Measurements from ENCODE around the gene SLC28A1.

DNA sequence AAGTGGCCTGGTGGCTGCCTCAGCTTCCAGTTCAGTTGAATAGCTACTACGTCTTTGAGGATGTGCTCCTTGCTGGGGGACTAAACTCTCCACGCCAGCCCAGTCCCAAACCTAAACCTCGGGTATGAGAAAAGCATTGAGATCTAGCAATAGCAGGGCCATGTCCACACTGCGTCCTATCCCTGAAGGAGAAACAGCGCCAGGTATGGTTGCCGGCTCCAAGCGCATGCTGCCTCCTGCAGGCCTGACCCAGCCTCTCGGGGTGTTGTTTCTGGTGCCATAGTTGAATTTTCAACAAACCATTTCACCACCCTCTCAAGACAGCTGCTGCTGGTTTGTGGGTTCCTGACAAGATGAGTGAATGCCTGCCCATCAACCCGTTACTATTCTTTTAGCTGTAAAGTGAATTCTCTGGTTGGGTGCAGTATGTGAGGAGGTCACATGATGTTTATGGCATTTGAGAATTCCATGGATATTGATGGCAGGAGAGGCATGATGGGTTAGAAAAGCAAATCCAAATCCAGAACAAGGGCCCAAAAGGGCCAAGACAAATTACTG is 13.0 kb upstream of the SLC28A1 start:
- TF ChIP-seq FOS (IDR thresholded peaks at IDR 0.05; ENCODE audit: low read depth, low read length) (no peak), POLR2A (IDR thresholded peaks at IDR 0.05; ENCODE audit: low read depth, low read length) (no peak), MAZ (IDR thresholded peaks at IDR 0.05; ENCODE audit: borderline replicate concordance, low read depth, low read length) (no peak), RFX5 (IDR thresholded peaks at IDR 0.05; ENCODE audit: low read depth, low read length) (no peak), SMC3 (IDR thresholded peaks at IDR 0.05; ENCODE audit: low read depth, low read length) (no peak), RAD21 (IDR thresholded peaks at IDR 0.05; ENCODE audit: low read length) (no peak), NFE2L2 (IDR thresholded peaks at IDR 0.05; ENCODE audit: low read depth, low read length) (no peak)
- TF ChIP-seq, protein P1, sequence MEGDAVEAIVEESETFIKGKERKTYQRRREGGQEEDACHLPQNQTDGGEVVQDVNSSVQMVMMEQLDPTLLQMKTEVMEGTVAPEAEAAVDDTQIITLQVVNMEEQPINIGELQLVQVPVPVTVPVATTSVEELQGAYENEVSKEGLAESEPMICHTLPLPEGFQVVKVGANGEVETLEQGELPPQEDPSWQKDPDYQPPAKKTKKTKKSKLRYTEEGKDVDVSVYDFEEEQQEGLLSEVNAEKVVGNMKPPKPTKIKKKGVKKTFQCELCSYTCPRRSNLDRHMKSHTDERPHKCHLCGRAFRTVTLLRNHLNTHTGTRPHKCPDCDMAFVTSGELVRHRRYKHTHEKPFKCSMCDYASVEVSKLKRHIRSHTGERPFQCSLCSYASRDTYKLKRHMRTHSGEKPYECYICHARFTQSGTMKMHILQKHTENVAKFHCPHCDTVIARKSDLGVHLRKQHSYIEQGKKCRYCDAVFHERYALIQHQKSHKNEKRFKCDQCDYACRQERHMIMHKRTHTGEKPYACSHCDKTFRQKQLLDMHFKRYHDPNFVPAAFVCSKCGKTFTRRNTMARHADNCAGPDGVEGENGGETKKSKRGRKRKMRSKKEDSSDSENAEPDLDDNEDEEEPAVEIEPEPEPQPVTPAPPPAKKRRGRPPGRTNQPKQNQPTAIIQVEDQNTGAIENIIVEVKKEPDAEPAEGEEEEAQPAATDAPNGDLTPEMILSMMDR (conservative IDR thresholded peaks at IDR 0.05; ENCODE audit: low read depth, low read length) = no peak
